PC-3 (cell line): ENCODE measurements around the gene DCANP1.

Experiments
- EZH2 ChIP-seq: fragments of 300-600 bp; sonication (generic); IDR thresholded peaks from one replicate; pipeline ENCODE4 v1.6.1; 2017; ENCODE audit warnings: antibody characterized with exemption, mild to moderate bottlenecking, low read length; ENCODE audit not compliant: unreplicated experiment
- EZH2phosphoT487 ChIP-seq: fragments of 300-600 bp; sonication (generic); IDR thresholded peaks from 2 replicates; pipeline ENCODE4 v1.6.1; 2018; ENCODE audit warnings: mild to moderate bottlenecking, antibody characterized with exemption, low read length, borderline replicate concordance
- TF ChIP-seq, protein P1 (sequence below): fragments of 300-600 bp; sonication (generic); conservative IDR thresholded peaks from 2 replicates; pipeline ENCODE4 v1.5.1; 2017; ENCODE audit warnings: antibody characterized with exemption, low read depth, mild to moderate bottlenecking, low read length

DNA sequence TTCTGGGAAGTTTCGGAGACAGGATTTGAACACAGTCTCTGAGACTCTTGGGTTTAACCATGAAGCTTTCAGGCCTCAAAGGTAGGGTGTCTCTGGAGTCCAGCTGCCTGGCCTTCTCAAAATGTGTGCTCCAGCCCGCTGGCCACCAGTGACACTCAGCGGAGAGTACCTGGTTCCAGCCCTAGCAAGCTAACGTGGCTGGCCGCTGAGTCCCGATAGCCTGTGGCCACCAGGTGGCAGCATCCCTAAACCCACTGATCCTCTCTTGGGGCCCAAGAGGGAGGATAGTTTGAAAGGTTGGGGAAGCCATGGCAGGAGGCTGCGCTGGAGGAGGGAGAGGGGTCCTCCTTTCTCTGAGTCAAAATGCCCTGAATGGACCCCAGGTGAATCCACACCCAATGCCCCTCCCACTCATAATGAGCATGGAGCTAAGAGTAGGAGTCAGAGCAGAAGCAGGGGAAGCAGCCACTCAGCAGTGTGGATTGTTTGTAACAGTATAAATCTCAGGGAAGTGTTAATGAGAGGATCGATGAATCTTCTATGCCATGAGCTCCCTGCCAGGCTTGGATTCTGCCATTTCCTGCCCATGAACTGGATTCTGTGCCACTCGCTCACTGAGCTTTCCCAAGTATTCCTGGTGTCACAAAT lies 10.4 kb upstream of the DCANP1 start:
- TF ChIP-seq, protein P1, sequence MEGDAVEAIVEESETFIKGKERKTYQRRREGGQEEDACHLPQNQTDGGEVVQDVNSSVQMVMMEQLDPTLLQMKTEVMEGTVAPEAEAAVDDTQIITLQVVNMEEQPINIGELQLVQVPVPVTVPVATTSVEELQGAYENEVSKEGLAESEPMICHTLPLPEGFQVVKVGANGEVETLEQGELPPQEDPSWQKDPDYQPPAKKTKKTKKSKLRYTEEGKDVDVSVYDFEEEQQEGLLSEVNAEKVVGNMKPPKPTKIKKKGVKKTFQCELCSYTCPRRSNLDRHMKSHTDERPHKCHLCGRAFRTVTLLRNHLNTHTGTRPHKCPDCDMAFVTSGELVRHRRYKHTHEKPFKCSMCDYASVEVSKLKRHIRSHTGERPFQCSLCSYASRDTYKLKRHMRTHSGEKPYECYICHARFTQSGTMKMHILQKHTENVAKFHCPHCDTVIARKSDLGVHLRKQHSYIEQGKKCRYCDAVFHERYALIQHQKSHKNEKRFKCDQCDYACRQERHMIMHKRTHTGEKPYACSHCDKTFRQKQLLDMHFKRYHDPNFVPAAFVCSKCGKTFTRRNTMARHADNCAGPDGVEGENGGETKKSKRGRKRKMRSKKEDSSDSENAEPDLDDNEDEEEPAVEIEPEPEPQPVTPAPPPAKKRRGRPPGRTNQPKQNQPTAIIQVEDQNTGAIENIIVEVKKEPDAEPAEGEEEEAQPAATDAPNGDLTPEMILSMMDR = peak; percentile 78
- TF ChIP-seq EZH2phosphoT487 = no peak
- no peak for TF ChIP-seq EZH2
